Activated CD4-positive, CD25-positive, alpha-beta regulatory T cell treated with anti-CD3 and anti-CD28 coated beads, Interleukin-2, amount 50 U/mL, for 72 hours (primary cell): ENCODE measurements around the gene ANKRD28.

ENCODE experiments used
- DNase-seq: peaks from one replicate; pipeline ENCODE4 v3.0.0; 2021

The ANKRD28 gene

DNA sequence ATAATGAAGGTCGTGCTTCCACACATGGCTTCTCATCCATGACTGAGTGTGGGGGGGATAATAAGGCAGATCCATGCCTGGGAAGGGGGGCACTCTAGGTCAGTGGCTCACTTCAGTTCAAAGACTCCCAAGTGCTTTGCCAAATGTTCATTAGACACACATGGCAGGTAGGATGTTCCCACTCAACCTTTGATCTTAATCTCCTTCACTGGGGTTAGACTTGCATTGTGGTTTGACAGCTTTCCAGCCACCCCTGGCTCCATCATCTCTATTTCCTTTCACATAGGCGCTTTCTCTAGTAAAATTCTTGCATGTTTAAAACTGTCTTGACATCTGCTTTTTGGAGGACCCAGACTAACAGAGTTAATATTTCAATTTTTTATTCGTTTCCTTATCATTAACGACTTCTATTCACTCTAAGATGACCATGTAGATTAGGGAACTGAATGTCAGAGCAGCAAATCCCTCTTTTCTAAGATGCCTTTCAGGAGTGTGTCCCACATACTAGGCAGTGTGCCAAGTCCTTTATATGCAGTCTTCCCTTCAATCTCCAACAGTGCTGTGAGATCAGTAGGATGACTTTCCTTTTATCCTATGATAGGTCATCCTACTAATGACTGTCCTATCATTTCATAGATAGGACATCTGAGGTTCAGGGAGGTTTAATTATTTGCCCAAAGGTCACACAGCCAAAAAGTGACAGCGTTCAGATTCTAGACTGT lies 138.4 kb downstream of the ANKRD28 start:
- no peak for DNase-seq

DNA sequence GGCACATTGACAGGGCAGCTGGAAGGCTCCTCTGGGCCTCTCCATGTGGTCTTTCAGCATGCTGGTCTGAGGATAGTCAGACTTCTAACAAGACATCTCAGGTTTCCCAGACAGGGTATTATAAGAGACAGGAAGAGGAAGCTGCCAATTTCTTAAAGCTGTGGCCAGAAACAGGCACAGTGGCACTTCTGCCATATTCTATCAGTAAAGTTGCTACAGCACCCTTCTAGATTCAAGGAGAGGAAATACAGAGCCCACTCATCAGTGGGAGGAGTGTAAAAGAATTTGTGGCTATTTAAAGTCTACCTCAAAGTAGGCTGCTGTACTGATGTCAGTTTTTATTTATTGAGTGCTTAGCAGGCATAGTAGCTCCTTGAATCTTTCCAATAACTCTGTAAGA lies 140.8 kb downstream of the ANKRD28 start:
- no peak for DNase-seq

DNA sequence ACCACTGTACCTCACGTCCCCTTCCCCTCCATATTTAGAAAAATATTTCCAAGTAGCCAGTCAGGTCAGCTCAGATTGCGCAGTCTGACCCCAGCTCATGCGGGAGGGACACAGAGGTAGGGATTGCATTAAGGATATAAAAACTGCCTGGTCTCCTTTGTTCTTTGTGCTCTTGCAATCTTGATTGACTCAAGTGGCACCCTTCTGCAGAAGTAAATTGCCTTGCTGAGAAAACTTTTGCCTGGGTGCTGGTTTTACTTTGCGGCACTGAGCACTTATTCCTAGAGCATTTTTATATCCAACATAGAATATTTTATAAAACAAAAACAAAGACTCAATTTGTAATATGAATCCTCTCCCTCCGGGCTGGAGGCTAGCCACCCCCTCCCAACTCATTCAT lies 141.4 kb downstream of the ANKRD28 start:
- DNase-seq, result no peak

DNA sequence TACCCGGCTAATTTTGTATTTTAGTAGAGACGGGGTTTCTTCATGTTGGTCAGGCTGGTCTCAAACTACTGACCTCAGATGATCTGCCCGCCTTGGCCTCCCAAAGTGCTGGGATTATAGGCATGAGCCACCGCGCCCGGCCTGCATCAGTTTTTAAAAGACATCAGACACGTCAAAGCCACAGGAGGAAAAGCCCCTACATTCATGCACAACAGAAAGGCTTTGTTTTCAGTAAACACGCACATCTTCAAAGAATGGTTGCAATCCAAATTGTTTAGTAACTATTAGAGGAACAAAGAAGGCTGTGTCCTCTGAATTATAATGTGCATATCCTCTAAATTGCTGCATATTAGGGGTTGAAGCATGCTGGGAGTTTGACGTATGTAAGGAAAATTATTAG lies 142.9 kb downstream of the ANKRD28 start:
- DNase-seq, result no peak

DNA sequence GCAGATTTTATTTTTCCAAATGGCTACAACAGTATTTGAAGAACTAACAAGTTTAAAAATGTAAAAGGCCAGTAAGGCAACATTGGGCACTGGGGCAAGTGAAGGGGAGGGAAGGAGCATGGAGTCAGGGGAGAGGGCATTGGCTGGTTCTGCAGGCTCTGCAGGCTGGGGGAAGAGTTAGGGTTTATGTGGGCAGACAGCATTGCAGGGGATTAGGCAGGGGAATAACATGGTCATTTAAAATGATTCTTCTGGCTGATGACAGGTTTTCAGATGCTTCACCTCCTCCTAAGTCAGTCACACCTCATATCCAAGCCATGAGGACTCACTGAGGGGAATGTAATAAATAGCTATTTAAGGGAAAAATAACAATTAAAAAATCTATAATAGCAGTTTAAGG lies 143.7 kb downstream of the ANKRD28 start:
- no peak for DNase-seq

DNA sequence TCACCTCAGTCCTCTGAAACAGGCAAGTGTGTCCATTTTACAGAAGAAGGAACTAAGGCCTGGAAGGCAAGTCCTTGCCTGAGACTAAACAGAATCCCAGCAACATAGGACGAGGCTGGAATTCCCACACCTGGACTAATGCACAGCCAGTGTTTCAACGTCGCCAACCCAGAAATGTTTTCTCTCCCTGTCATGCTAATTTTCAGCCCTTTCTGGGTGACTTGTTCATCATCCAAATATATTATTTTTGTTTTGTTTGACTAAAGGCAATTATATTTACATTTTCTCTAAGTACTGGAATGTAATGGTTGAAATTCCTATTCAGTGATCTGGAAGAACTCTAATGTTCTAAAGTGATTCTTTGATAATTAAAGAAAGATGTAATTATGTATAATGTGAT lies 144.5 kb downstream of the ANKRD28 start:
- no peak for DNase-seq

DNA sequence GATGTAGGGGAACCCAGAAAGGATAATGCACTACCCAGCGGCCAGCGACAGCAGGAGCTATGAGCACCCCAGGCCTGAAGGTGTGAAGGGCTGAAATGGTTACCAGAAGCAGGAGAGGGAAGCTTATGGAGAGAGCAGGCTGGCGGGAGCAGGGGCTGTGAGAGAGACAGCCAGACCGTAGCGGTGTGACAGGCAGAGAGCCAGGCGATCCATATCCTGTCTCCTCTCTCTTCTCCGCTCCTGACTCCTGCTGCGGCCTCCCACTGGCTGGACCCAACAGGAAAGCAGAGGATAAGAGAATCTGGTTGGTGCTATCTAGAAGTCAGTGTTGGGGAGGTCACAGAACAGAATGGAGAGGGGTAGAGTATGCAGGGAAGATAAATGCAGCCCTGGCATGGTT lies 146.4 kb downstream of the ANKRD28 start:
- DNase-seq, result no peak

DNA sequence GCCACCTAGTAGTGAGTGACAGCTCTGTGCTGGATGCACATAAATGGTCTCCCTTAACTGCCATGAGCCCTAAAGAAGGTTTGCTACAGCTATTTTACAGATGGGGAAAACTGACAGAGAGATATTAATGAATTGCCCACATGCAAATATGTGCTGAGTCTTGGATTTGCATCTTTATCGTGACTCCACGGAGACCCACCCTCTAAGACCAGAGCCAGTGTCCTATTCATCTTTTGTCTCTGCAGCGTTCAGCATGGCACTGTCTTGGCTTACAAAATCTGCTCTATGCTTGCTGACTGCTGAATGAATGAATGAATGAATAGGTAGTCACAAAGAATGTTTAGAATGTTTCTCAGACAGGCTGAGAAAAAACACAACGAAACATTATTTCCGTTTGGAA lies 147.9 kb downstream of the ANKRD28 start:
- no peak for DNase-seq

DNA sequence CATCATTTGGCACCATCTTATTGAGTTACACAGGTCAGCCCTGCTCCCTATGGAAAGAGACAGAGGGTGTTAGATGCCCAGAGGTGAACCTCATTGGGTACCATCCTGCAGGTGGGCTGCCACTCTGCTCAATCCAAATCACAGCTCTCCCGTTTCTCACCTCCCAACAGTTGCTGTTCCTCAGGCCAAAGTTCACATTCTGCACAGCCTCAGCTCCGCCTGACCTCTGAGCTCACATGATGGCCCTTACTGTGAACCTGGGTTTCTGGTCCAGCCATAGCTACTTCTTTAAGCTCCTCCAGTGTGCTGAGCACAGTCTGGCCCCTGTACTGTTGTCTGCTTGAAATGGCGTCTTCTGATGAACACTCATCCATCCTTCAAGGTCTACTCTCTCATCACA lies 148.4 kb downstream of the ANKRD28 start:
- DNase-seq, result no peak

DNA sequence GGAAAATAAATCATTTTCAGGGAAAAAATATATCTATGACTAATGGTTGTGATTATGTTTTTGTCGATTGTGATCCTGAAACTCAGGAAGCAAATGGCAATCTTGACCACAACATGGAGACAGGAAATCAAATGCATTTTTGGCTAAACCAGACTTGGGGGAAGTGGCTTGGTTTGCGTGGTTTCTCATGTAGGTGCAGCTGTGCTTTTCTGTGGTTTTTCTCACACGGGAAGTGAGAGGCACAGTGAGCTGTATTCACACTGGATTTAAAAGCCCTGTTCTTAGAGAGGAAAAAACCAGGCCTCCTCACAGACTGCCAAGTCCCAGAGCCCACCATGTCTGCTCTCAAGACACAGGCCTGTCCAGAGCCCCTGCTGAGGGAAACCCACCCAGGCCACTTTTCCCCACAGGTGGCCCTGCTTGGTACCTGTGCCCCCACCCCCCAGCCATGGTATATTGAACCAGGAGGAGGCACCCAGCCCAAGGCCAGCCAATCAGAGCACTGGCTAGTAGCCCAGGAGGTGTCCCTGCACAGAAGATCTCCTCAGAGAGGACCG lies 150.1 kb downstream of the ANKRD28 start:
- no peak for DNase-seq

DNA sequence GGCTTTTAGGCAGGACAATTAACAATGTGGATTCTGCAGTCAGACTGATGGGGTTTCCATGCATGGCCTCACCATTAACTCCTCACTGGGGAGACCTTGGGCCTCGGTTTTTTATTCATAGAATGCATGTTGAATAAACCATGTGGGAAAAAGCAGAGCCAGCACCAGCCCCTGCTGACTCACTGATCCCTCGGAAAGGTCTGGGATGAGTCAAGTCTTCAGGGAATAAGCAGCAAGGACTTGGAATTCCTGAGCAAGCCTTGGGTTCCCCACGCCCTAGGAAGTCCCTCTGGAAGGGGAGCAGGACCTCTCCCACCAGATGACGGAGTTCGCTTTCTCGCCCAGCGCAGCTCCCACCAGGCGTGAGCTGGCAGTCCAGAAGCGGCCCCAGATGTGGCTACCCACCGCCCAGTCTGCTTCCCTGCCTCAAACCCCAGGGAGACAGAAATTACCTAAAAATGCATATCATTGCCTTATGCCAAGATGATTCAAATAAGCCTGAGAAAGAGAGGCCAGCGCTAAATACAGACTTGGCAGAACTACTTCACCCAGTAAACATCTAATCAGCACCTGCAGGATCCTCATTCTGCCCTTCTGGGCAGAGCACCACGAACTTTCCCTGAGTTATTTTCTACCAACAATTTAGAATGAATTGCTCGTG lies 150.8 kb downstream of the ANKRD28 start:
- DNase-seq, result no peak

DNA sequence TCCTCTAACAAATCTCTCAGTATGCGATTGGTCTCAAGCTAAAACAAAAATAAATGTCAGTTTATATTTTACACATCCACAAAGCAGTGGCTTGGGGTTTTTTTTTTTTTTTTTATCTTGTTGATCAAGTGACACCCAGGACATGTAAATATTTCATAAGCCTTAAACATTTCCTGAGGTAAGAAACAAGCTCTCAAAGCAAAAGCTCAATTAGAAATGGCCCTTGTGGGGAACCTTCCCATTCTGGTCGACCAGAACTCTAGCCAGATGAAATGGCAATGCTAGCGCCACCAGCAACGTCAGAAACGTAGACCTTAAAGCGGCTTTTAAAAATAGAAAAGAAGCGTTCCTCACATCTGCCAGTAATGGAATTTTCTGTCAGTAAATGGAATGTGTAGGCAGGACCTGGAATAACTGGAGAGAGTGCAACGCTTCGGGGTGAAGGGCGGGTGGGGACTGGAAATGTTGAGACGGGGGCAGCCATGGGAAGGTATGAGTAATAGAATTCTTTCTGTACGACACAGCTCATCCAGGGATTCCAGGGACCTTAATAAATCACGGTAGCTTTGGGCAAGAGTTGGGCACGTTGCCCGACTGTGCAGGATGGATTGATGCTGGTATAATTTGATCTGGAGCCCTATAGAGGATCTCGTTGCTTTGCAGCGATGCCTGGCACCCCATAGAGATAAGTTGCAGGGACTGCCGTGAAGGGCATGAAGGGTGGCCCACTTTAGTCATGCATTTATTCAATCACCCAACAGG lies 151.9 kb downstream of the ANKRD28 start:
- no peak for DNase-seq

DNA sequence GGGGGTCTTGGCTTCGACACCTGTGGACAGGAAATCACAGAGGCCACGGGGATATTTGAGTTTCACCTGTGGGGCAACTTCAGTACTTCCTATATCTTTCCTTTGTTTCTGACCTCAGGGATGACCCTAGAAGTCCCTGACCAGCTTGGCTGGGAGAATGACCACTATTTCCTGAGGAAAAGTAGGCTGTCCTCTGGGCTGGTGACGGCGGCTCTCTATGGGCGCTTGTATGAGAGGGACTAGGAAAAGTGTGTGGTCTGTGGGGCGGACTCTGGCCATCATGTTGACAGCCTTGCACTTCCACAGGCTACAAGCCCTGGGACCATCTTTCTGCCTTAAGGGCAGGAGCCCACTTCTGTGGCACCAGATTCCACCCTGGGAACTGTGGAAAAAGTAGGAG lies 152.5 kb downstream of the ANKRD28 start:
- no peak for DNase-seq

DNA sequence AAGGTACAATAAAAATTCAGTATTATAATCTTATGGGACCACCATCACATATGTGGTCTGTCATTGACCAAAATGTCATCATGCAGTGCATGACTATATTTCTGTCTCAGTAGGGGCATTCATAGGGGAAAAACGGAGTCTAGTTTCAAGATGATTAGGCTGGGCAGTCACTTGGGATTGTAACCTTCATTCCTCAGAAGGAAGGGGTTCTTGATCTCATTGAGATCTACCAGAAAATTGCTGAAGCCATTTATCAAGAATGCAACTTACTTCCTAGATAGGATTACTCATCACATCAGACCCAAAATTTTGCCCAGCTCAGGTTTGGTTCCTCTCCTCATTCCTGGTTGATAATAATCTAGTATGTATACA lies 158.9 kb downstream of the ANKRD28 start:
- no peak for DNase-seq

DNA sequence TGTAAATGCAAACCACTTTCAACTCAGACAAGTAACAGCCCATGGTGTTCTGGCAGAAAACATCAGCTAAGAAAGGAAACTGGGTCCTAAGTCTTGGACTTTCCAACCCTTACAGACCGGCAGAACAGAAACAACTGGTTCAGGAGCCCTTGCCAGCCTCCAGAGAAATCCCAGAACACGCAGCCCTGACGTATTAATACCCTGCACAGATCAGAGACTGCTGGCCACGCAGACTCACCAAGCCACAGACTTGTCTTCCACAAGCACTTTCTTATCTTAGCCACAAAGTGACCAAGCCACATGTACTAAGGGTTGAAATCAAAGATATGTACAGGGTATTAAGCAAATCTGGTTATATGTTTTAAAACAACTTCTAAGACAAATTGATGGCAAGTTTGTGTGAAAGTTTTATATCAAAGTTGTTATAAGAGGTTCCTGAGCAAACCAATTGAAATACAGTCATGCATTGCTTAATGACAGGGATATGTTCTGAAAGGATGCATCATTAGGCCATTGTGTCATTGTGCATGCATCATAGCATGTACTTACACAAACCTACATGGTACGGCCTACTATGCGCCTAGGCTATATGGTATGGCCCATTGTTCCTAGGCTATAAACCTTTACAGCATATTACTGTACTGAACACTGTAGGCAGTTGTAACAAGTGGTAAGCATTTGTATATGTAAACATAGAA lies 159.4 kb downstream of the ANKRD28 start:
- no peak for DNase-seq

DNA sequence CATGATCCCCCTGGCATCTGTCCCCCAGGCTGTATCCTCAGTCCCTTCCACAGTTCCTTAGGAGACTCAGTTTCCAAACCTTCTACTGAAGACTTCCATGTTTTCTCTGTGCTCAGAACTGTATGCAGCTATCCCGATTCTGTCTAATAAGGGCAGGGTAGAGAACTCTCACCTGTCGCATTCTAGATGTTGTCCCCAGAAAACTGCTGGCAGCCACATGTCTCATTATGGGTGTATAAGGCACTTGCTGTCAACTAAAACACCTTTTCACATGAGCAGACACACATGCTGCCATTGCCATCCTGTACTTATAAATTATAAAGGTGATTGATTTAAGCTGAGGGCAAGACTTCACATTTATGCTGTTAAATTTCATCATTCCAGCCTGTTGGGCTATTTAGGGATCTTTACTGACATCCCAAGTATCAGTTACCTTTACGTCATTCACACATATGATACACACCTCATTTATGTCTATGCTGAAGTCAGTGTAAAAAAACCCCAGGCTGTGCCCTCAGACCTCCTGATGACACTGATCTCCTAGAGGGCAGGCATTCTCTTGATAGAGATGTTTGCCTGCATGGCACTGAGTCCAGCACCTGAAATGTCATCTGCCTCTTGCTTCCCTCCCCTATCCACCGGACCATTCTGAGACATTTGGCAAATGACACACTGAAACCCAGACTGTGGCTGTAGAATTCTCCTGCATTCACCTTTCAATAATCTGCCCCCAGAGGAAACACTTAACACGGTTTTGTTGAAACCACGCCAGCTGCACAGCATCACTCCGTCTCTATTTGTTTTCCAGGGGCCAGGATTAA lies 160.4 kb downstream of the ANKRD28 start:
- no peak for DNase-seq

DNA sequence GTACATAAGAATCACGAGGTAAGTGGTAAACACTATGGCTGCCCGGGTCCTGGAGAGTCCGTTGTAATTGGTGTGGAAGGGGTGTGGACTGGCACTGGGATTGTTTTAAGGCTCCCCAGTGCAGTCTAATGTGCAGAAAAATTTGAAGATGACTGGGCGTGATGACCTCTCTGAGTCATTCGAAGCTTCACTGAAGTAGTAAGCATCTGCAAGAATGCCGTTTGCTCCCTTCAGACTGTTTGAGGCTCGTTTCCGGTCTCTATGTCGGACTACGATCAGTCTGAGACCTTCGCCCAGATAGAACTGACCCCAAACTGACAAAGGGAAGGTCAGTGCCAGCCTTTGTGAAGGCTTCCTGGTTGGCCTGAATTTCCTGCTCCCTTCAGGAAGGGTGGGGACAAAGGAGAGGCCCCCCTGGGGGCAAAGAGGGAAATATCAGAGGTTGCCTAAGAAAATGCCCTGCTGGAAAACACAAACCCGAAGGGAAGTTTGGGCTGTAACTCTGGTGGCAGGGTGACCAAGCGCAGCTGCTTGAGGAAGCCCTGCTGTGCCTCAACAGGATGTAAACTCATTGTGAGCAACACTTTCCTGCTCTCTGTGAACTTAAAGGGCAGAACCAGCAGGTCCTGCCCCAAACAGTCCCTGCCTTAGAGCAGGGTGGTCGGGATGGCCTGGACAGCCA lies 161.6 kb downstream of the ANKRD28 start:
- peak; percentile 40 for DNase-seq

DNA sequence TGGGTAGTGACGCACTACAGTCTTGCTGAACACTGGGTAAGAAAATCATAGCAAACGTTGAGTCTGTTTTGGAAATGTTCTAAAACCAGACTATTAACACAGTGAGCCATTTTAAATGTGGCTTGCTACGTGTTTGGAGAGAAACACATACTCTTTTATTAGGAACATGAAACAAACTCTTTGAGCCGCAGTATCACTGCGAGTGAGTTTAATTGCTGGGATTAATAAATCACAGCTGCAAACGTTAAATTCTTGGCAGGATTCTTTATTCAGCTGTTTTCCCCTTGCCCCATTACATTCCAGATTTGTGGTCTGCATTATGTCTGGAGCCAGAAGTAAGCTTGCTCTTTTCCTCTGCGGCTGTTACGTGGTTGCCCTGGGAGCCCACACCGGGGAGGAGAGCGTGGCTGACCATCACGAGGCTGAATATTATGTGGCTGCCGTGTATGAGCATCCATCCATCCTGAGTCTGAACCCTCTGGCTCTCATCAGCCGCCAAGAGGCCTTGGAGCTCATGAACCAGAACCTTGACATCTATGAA lies 162.6 kb downstream of the ANKRD28 start:
- DNase-seq, result no peak

DNA sequence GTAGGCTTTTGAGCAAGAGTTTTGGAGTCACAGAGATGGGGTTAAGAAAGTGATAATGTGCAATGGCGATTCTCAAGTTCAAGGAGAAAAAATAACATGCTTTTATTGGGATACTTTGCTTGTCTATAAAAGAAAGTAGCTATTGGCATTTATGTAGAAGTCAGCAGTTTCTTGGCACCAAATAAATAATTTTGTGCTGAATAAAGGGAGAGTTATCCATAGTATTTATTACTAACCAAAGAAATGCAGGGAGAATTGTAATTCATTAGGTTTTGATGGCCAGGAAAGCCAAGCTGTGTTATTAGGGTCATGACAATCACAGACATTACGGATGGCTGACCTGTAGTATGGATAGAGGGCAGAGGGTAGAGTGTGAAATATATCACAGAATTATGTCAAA lies 163.1 kb downstream of the ANKRD28 start:
- no peak for DNase-seq

DNA sequence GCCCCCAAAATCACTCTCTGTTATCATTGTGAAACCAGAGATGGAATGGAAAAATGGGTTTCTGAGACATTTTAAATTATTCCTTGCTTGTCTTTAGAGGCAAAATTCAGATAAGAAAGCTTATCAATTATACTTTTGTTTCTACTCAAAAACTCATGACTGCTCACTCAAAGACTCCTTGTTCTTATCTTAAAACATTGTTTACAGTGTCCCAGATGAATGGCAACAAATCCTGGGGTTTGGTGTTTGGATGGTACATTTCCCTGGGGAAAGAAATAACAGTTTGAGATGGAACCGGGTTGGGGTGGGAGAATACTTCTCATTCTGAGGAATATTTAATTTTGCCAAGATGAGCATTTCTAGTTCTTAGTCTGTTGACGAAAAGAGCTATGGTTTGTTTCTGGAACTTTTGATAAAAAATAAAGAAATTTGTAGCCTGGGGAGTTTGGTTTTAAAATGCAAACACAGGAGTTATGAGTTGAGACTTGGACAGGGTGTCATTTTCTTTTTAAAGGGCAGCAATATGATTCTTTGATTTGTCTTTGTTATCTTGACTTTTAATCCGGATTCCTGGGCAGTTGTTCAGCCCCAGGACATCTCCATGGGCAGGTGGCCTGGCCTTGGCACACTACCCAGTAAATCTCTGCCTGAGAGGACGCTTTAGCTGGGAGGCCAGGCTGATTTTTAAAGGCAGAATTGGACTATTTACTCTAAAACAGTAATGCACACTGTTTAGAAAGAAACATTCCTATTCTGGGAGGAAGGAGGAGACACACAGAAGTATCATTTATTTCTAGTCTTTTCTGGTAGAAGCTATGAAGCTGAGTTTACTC lies 163.8 kb downstream of the ANKRD28 start:
- DNase-seq, result no peak

DNA sequence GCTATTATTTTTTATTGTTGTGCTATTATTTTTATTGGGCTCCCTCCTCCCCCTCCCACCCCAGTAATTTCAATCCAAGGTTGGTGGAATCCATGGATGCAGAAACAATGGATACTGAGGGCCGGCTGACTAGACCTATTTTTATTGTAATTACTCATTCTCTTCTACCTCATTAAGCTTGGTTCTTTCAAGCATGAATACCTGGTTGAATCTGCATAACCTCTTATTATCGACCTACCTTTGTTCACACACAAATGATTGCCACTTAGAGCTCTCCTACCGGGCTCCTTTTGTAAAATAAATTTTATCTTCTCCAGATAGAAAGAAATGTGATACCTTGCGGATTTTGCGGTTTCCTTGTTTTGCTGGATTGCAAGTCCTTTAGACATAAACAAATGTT lies 164.6 kb downstream of the ANKRD28 start:
- no peak for DNase-seq
